GM23248 (cell line): ENCODE data around the gene TIAM2. TPM values are rescaled to one million over a fixed set of nuclear protein-coding genes. Genes with fewer than 3 reads are reported as not detected.

Source experiments
- DNase-seq: peaks from one replicate; pipeline ENCODE4 v3.0.0-alpha.2; 2015
- H2AFZ ChIP-seq: fragments of 200-600 bp; sonication (generic); 2 replicates; pipeline ENCODE4 v1.6.1; 2016; ENCODE audit warnings: antibody characterized with exemption
- H3F3A ChIP-seq: fragments of 200-600 bp; sonication (generic); 2 replicates; pipeline ENCODE4 v1.6.1; 2016; ENCODE audit warnings: mild to moderate bottlenecking, antibody characterized with exemption, mixed run types; ENCODE audit not compliant: insufficient read depth
- H3K27ac ChIP-seq: fragments of 200-600 bp; sonication (generic); 2 replicates; pipeline ENCODE4 v1.5.1; 2016; ENCODE audit warnings: mild to moderate bottlenecking
- H3K27me3 ChIP-seq: fragments of 200-600 bp; sonication (generic); replicated peaks from 2 replicates; pipeline ENCODE4 v1.6.1; 2016; ENCODE audit warnings: mild to moderate bottlenecking; ENCODE audit not compliant: insufficient read depth
- H3K36me3 ChIP-seq: fragments of 200-600 bp; sonication (generic); 2 replicates; pipeline ENCODE4 v1.6.1; 2016; ENCODE audit warnings: low read depth, mild to moderate bottlenecking
- H3K4me1 ChIP-seq: fragments of 200-600 bp; sonication (generic); 2 replicates; pipeline ENCODE4 v1.6.1; 2016; ENCODE audit warnings: mild to moderate bottlenecking; ENCODE audit not compliant: insufficient read depth
- H3K4me2 ChIP-seq: fragments of 200-600 bp; sonication (generic); one replicate; pipeline ENCODE4 v1.6.1; 2016; ENCODE audit warnings: mild to moderate bottlenecking; ENCODE audit not compliant: unreplicated experiment
- H3K4me3 ChIP-seq: fragments of 200-600 bp; sonication (generic); 2 replicates; pipeline ENCODE4 v1.5.1; 2016; ENCODE audit warnings: mild to moderate bottlenecking
- H3K79me2 ChIP-seq: fragments of 200-600 bp; sonication (generic); 2 replicates; pipeline ENCODE4 v1.6.1; 2016; ENCODE audit warnings: mild to moderate bottlenecking; ENCODE audit not compliant: insufficient read depth
- H3K9ac ChIP-seq: fragments of 200-600 bp; sonication (generic); 2 replicates; pipeline ENCODE4 v1.6.1; 2016; ENCODE audit warnings: mild to moderate bottlenecking
- H3K9me2 ChIP-seq: fragments of 200-600 bp; sonication (generic); 2 replicates; pipeline ENCODE4 v1.6.1; 2016; ENCODE audit warnings: mixed run types, mild to moderate bottlenecking, moderate library complexity; ENCODE audit not compliant: insufficient read depth
- H3K9me3 ChIP-seq: fragments of 200-600 bp; sonication (generic); one replicate; pipeline ENCODE4 v1.6.1; 2017; ENCODE audit warnings: low read depth
- H4K20me1 ChIP-seq: fragments of 200-600 bp; sonication (generic); 2 replicates; pipeline ENCODE4 v1.6.0; 2016; ENCODE audit not compliant: insufficient read depth
- EZH2 ChIP-seq: fragments of 200-600 bp; sonication (generic); IDR thresholded peaks from 2 replicates; pipeline ENCODE4 v1.6.1; 2018; ENCODE audit warnings: antibody characterized with exemption, mild to moderate bottlenecking; ENCODE audit not compliant: insufficient read depth, poor library complexity, severe bottlenecking
- EZH2phosphoT487 ChIP-seq: fragments of 200-600 bp; sonication (generic); IDR thresholded peaks from 2 replicates; pipeline ENCODE4 v1.6.1; 2018; ENCODE audit warnings: antibody characterized with exemption, moderate library complexity, mild to moderate bottlenecking, low read depth; ENCODE audit not compliant: insufficient read depth
- WGBS, 2 experiments: methylation state at CpG; one replicate each; pipeline ENCODE4 v1.1.6; 2015 to 2017; ENCODE audit warnings: low lambda C conversion rate in 2 of 2, low coverage in 1 of 2; ENCODE audit errors: missing lambda C conversion rate in 2 of 2; 5-methylcytosine and 5-hydroxymethylcytosine counted together
- in situ Hi-C: fragments of 300-500 bp; cut with MboI; formaldehyde crosslinking; loops from 2 replicates; pipeline ENCODE4 v1.15.0; 2020
- polyA plus RNA-seq: library from polyadenylated mRNA; unstranded; fragments of >200 nt; fragmentation: Nextera tagmentation; extraction: Ambion mirVana; gene quantifications from 2 replicates; pipeline ENCODE4 v1.2.1, GENCODE V29; 2016
- total RNA-seq: library from RNA; depleted of rRNA; stranded (reverse); fragments of >200 nt; shearing (Covaris generic); gene quantifications from 2 replicates; pipeline ENCODE4 v1.2.3, GENCODE V29; 2014

TIAM2 gene
- total and polyA plus RNA-seq, 2 experiments from 2014 or later, result 2.4 to 2.6 TPM

DNA sequence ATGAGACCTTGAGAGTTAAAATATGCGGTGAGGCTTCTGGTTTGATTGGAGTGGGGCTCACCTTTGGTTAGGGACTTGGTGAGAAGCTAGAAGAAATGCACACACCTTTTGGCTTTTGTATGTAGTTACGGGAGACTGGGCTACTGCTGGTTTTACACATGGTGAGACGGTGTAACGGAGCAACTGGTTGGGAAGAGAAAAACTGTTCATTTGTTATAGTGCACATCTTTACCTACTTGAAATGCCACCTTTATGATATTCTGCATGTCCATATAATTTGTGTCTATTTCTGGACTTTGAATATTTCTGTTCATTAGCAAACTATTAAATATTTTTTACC lies 31.6 kb downstream of the TIAM2 start:
- no peak for TF ChIP-seq EZH2
- TF ChIP-seq EZH2phosphoT487, result no peak
- Histone ChIP-seq H3K79me2 (no peaks in the 10 kb centered on the region), H3K4me3 (0 out of 2 replicates have a peak overlapping the region, but pooled peaks have one; percentile 11), H3K27me3 (no peaks in the 10 kb centered on the region), H3K9me3 (no peaks in the 10 kb centered on the region), H4K20me1 (no peaks in the 10 kb centered on the region), H3K4me1 (peaks cover 13% of the 10 kb centered on the region), H3K27ac (peak overlapping the region; percentile 3), H3K9ac (no peak overlapping the region), H3F3A (peaks cover 13% of the 10 kb centered on the region), H3K36me3 (no peaks in the 10 kb centered on the region), H3K4me2 (peak overlapping the region; percentile 59), H2AFZ (no peak overlapping the region), H3K9me2 (no peaks in the 10 kb centered on the region)
- 17% methylated on average over 4 of the region's 4 CpGs for WGBS, 2 experiments
- no peak for DNase-seq
- in situ Hi-C loops, result no loop called here

DNA sequence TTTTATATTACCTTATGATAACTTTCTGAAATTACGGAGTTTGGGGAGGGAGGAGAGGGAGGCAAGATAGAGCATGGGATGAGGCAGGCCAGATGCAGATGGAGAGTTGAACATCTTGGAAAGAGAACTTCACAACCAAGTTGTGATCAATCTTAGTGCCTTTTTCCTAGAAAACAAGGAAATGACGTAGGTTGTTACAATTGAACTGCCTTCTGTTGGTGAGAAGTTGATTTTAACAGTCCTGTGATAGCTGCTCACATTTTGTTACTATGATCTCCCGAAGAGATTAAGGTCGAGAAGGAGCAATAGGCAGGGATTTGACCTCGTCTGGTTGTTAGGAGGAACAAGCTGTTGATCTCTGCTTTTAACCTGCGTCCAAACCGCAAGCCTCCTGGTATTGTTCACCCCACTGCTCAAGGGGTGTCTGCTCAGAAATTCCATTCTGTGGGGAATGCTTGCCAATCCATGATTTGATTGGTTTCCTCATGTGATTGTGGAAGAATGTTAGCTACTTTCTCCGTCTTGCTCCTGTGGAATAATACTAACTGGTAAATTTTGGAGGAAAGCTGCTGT lies 35.1 kb downstream of the TIAM2 start:
- H3K9me2 ChIP-seq, result no peaks in the 10 kb centered on the region

DNA sequence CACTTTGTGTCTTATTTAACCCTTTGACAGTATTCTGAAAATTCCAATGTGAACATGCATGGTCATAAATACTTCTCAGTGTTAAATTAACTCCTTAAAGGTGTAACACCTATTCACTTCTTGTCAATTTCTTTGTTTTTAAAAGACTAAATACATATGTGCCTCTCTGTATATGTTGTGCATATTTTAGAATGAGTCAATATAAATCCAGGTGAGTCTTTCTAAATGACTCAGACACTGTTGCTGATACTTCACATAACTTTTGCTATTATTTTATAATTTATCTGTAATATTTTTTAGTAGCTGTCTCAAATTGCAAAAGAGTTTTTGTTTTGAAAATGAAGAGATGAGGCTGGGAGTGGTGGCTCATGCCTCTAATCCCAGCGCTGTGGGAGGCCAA lies 36.0 kb downstream of the TIAM2 start:
- Histone ChIP-seq H2AFZ (no peak overlapping the region), H3K9ac (no peak overlapping the region), H3K4me1 (peaks cover 8% of the 10 kb centered on the region), H3K4me2 (no peak overlapping the region), H3K9me2 (no peaks in the 10 kb centered on the region), H3K36me3 (no peaks in the 10 kb centered on the region), H3K79me2 (no peaks in the 10 kb centered on the region), H4K20me1 (no peaks in the 10 kb centered on the region), H3F3A (peaks cover 8% of the 10 kb centered on the region), H3K9me3 (no peaks in the 10 kb centered on the region), H3K4me3 (no peak overlapping the region), H3K27me3 (no peaks in the 10 kb centered on the region), H3K27ac (no peak overlapping the region)
- 93 to 97% methylated on average over 1 of the region's 1 CpG for WGBS, 2 experiments
- in situ Hi-C loops, result no loop called here
- no peak for DNase-seq
- TF ChIP-seq EZH2, result no peak
- TF ChIP-seq EZH2phosphoT487, result no peak

More for the DNA sequence above, 35.1 kb downstream of the TIAM2 start:
- no peaks in the 10 kb centered on the region for H3K36me3 ChIP-seq
- no peak overlapping the region for H2AFZ ChIP-seq
- H3K27ac ChIP-seq, result no peak overlapping the region
- H3K4me1 ChIP-seq, result peaks cover 13% of the 10 kb centered on the region
- no peaks in the 10 kb centered on the region for H3K27me3 ChIP-seq
- in situ Hi-C loops, result no loop called here
- no peak overlapping the region for H3K4me2 ChIP-seq
- no peaks in the 10 kb centered on the region for H4K20me1 ChIP-seq
- WGBS, 2 experiments, result 42 to 48% methylated on average over 8 of the region's 8 CpGs
- H3K9me3 ChIP-seq, result no peaks in the 10 kb centered on the region
- no peak for TF ChIP-seq EZH2
- TF ChIP-seq EZH2phosphoT487, result no peak
- DNase-seq, result peak; percentile 24
- no peaks in the 10 kb centered on the region for H3K79me2 ChIP-seq
- no peak overlapping the region for H3K9ac ChIP-seq
- H3F3A ChIP-seq, result peaks cover 13% of the 10 kb centered on the region
- no peak overlapping the region for H3K4me3 ChIP-seq

DNA sequence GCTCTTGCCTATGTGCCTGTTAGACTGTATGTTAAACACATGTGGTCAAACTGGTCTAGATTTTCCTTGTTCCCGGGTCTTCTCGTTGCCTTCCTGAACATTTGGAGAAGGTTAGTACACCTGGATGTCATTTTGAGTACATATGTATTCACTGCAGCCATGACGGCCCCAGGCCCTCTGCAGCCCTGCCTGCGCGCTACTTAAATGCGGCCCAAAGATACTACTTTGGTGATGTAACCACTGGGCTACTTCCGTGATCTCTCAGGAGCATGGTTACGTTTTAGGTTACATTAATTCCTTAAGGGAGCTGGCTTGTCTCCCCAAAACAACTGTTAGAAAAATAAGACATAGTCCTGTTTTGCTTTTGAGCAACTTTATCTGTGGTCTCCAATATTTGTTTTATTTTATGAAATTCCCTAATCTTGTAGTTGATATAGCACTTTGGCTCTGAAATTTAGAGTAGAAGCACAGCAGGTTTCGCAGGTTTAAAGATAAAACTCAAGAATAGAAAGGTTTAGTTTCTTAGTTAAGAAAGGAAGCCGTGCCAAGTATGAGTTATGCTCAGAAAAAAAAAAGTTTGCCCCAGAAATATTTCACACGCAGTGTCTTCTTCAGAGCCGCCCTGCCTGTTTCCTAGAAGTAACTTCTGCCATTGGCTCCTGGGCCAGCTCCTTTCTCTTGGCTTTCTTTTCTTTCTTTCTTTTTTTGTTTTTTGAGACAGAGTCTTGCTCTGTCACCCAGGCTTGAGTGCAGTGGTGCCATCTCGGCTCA lies 38.1 kb downstream of the TIAM2 start:
- no peak overlapping the region for H3K27ac ChIP-seq
- no peak overlapping the region for H3K4me2 ChIP-seq
- H3K4me3 ChIP-seq, result no peak overlapping the region
- H3K9me3 ChIP-seq, result no peaks in the 10 kb centered on the region
- no peak overlapping the region for H2AFZ ChIP-seq
- DNase-seq, result peak; percentile 36
- TF ChIP-seq EZH2phosphoT487, result no peak
- TF ChIP-seq EZH2, result no peak
- 71 to 75% methylated on average over 13 of the region's 13 CpGs for WGBS, 2 experiments
- H3K9me2 ChIP-seq, result no peaks in the 10 kb centered on the region
- in situ Hi-C loops, result no loop called here
- no peaks in the 10 kb centered on the region for H3K27me3 ChIP-seq
- H3K9ac ChIP-seq, result no peak overlapping the region
- H3F3A ChIP-seq, result no peaks in the 10 kb centered on the region
- no peaks in the 10 kb centered on the region for H3K79me2 ChIP-seq
- H3K4me1 ChIP-seq, result no peaks in the 10 kb centered on the region
- H3K36me3 ChIP-seq, result no peaks in the 10 kb centered on the region
- H4K20me1 ChIP-seq, result no peaks in the 10 kb centered on the region
